A549 (cell line): ENCODE data around the gene ARHGAP26.

Source experiments
- BHLHE40 ChIP-seq: IDR thresholded peaks from 2 replicates; pipeline ENCODE4 v1.6.1; 2012; ENCODE audit warnings: low read depth, low read length, inconsistent platforms
- EP300 ChIP-seq, 2 experiments: fragments of >200 bp; sonication (Bioruptor Twin); formaldehyde crosslinking; IDR thresholded peaks; 2 replicates in 1 of 2; 3 replicates in 1 of 2; pipeline ENCODE4 v1.6.1; 2016 to 2017
- TF ChIP-seq, protein P1 (sequence below): fragments of >200 bp; sonication (Bioruptor Twin); formaldehyde crosslinking; IDR thresholded peaks from 3 replicates; pipeline ENCODE4 v1.5.1; 2016

DNA sequence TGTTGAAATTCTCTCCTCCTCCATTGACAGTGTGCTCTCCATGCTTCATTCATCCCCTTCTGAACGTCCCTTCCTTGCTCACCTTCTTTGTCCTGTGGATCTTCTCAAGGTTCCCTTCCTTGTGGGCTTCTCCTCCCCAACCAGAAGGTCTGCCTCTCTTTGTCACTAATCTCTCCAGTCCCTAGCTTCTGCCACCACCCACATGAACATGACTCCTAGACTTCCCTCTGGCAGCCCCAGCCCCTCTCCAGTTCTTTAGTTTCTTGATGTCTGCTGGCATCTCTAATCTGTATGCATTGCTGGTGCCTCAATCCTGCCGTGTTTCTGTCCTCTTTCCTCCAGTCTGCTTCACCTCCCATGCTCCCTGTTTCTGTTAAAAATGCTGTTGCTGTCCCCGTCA is 79.3 kb downstream of the ARHGAP26 start:
- TF ChIP-seq, protein P1, sequence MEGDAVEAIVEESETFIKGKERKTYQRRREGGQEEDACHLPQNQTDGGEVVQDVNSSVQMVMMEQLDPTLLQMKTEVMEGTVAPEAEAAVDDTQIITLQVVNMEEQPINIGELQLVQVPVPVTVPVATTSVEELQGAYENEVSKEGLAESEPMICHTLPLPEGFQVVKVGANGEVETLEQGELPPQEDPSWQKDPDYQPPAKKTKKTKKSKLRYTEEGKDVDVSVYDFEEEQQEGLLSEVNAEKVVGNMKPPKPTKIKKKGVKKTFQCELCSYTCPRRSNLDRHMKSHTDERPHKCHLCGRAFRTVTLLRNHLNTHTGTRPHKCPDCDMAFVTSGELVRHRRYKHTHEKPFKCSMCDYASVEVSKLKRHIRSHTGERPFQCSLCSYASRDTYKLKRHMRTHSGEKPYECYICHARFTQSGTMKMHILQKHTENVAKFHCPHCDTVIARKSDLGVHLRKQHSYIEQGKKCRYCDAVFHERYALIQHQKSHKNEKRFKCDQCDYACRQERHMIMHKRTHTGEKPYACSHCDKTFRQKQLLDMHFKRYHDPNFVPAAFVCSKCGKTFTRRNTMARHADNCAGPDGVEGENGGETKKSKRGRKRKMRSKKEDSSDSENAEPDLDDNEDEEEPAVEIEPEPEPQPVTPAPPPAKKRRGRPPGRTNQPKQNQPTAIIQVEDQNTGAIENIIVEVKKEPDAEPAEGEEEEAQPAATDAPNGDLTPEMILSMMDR: no peak
- TF ChIP-seq EP300 (IDR thresholded peaks at IDR 0.05): no peak
- no peak for TF ChIP-seq BHLHE40
